Mucosa of rectum (tissue), 2 donors: ENCODE measurements around the gene BAIAP2.
"Not testable (repeated sequence)": the region's sequence is repeated elsewhere in the genome, so short reads cannot be mapped to it uniquely, and the experiment has no call there.

Experiments used
- H3K27ac ChIP-seq, 2 donors: one replicate each; pipeline ENCODE4 v1.7.0; 2013; ENCODE audit warnings: inconsistent platforms in 2 of 2, low read depth in 2 of 2, low read length in 2 of 2
- H3K27me3 ChIP-seq, 2 donors: one replicate each; pipeline ENCODE4 v1.7.0; 2013; ENCODE audit warnings: low read length in 2 of 2; ENCODE audit not compliant: control insufficient read depth in 2 of 2, insufficient read depth in 2 of 2
- H3K36me3 ChIP-seq, 2 donors: one replicate each; pipeline ENCODE4 v1.7.0; 2013; ENCODE audit warnings: low read length in 2 of 2; ENCODE audit not compliant: control insufficient read depth in 2 of 2, insufficient read depth in 2 of 2
- H3K4me1 ChIP-seq, 2 donors: one replicate each; pipeline ENCODE4 v1.7.0; 2013; ENCODE audit warnings: low read length in 2 of 2, mild to moderate bottlenecking in 1 of 2; ENCODE audit not compliant: control insufficient read depth in 2 of 2, insufficient read depth in 2 of 2
- H3K4me3 ChIP-seq, 2 donors: one replicate each; pipeline ENCODE4 v1.7.0; 2013; ENCODE audit warnings: low read length in 2 of 2
- H3K9ac ChIP-seq, 2 donors: one replicate each; pipeline ENCODE4 v1.7.0; 2013; ENCODE audit warnings: low read length in 2 of 2, low read depth in 1 of 2, mild to moderate bottlenecking in 1 of 2
- H3K9me3 ChIP-seq, 2 donors: one replicate each; pipeline ENCODE4 v1.7.0; 2013; ENCODE audit warnings: low read length in 2 of 2; ENCODE audit not compliant: control insufficient read depth in 2 of 2
- donor health status: healthy.
- donor health status: Normal muscosa, but diverticular disease.

BAIAP2 gene

GRCh38 chr17:81012574-81013447 lies 22.1 kb upstream of the BAIAP2 start:
- no peaks in the 10 kb centered on the region for H3K36me3 ChIP-seq
- H3K27me3 ChIP-seq, result no peaks in the 10 kb centered on the region
- no peak overlapping the region for H3K4me3 ChIP-seq
- H3K27ac ChIP-seq, result no peak overlapping the region
- H3K4me1 ChIP-seq, result peaks cover 3 to 5% of the 10 kb centered on the region in 2 donors
- H3K9me3 ChIP-seq, result peaks cover 0 to 3% of the 10 kb centered on the region in 2 donors
- no peak overlapping the region for H3K9ac ChIP-seq

DNA sequence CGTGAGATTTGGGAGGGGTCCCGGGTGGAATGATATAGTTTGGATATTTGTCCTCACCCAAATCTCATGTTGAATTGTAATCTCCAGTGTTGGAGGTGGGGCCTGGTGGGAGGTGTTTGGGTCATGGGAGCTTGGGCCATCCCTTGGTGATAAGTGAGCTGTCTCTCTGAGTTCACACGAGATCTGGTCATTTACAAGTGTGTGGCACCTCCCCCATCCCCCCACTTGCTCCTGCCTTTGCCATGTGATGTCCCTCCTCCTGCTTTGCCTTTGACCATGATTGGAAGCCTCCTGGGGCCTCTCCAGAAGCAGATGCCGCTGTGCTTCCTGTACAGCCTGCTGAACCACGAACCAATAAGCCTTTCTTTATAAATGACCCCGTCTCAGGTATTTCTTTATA lies 21.3 kb upstream of the BAIAP2 start:
- H3K4me1 ChIP-seq, result peaks cover 10 to 12% of the 10 kb centered on the region in 2 donors
- H3K4me3 ChIP-seq, result no peak overlapping the region
- no peak overlapping the region for H3K9ac ChIP-seq
- H3K9me3 ChIP-seq, result peaks cover 0 to 3% of the 10 kb centered on the region in 2 donors
- H3K36me3 ChIP-seq, result no peaks in the 10 kb centered on the region
- H3K27ac ChIP-seq, result no peak overlapping the region
- H3K27me3 ChIP-seq, result no peaks in the 10 kb centered on the region

- Histone ChIP-seq H3K27ac (no peak overlapping the region), H3K4me1 (peaks cover 10 to 12% of the 10 kb centered on the region in 2 donors), H3K9ac (no peak overlapping the region), H3K36me3 (no peaks in the 10 kb centered on the region), H3K9me3 (peaks cover 0 to 3% of the 10 kb centered on the region in 2 donors), H3K4me3 (no peak overlapping the region), H3K27me3 (no peaks in the 10 kb centered on the region)
These were observed 19.8 kb upstream of the BAIAP2 start for GRCh38 chr17:81015136-81015535.

DNA sequence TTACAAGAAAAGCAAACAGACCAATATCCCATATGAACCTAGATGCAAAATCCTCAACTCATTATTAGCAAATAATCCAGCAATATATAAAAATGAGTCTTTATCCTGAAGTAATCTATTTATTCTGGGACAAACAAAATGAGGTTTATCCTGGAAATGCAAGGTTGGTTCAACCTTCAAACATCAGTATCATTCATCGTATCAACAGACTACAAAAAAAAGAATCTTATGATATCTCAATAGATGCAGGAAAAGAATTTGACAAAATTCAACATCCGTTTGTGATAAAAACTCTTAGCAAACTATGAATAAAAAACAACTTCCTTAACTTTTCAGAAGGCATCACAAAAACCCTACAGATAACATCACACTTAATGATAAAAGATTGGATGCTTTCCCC lies 18.4 kb upstream of the BAIAP2 start:
- Histone ChIP-seq H3K9ac (no peak overlapping the region), H3K27me3 (no peaks in the 10 kb centered on the region), H3K9me3 (no peaks in the 10 kb centered on the region), H3K27ac (no peak overlapping the region), H3K4me3 (no peak overlapping the region), H3K36me3 (no peaks in the 10 kb centered on the region), H3K4me1 (peaks cover 21 to 25% of the 10 kb centered on the region in 2 donors)

- H3K9me3 ChIP-seq, H3K4me3 ChIP-seq, H3K36me3 ChIP-seq, H3K27me3 ChIP-seq: not testable (repeated sequence)
- peak overlapping the region; percentile 82 to 89 for H3K27ac ChIP-seq
- H3K4me1 ChIP-seq, result peaks cover 22 to 26% of the 10 kb centered on the region in 2 donors
- H3K9ac ChIP-seq, result peak overlapping the region in 1 of 2 donors; percentile 74
These were observed 17.6 kb upstream of the BAIAP2 start for GRCh38 chr17:81017330-81017729.

DNA sequence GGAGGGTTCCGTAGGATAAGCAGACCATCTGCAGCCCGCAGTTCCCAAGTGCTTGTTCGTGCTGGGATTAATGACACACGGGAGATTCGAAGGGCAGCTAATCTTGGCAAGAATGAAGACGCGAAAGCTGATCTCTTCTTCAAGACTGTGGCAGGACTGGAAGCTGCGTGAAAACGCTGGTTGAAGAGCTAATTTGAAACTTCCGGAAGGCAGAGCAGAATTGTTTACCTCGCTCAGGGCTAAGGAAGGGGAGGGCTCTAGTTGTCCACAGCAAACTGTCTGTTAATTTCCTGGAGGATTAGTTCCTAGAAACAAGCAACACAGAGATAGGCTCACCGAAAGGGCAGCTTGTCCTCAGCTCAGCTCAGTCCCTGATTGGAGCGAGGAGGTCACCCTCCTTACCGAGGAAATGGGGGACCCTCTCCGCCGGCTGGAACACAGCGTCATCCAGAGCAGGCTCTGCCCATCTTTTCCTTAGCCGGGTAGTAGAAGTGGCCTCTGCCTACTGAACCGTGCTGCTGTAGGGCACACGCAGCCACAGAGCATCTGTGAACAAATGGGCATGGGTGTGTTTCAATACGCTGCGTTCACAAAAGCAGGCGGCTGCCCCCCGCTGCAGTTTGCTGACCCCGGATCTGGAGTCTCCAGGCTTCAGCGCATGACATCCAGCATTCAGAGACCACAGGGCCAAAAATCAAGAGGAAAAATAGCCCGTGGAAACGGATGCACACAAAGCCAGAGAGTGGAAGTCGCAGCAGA lies 16.7 kb upstream of the BAIAP2 start:
- Histone ChIP-seq H3K9me3 (no peaks in the 10 kb centered on the region), H3K36me3 (no peaks in the 10 kb centered on the region), H3K27me3 (no peaks in the 10 kb centered on the region), H3K9ac (peak overlapping the region; percentile 66 to 74), H3K4me3 (peak overlapping the region; percentile 68 to 71), H3K27ac (peak overlapping the region; percentile 82 to 89), H3K4me1 (peaks cover 22 to 26% of the 10 kb centered on the region in 2 donors)

DNA sequence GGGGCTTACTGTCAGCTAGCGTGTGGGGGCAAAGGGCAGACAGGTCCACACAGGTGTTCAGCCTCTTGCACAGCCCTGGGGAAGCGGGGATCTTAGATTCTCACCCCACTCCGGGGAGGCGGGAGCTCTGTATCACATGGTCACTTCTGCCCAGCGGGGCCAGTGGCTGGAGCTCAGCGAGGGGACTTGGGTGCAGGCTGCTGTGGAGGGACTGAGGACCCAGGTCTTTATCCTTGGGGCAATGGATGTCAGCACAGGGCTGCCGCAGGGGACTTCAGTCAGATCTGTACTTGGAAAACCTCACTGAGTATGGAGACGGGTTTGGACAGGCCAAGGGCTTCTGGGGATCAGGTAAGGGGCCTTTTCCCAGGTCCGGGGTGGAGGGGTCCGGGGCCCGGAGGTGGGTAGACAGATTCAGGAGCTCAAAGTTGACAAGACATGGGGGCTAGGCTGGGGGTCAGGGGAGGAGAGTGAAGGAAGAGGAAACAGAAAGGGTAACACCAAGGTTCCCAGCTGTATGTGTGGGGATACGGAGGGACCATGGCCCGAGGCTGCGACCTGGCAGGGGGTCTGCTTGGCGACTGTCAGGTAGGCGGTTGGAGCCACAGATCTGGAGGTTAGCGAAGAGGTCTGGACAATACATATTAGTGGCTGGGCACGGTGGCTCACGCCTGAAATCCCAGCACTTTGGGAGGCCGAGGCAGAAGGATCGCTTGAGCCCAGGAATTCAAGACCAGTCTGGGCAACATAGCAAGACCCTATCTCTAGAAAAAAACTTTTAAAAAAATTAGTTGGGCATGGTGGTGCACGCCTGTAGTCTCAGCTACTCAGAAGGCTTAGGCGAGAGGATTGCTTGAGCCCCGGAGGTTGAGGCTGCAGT lies 15.1 kb upstream of the BAIAP2 start:
- no peak overlapping the region for H3K27ac ChIP-seq
- H3K9ac ChIP-seq, result no peak overlapping the region
- H3K9me3 ChIP-seq, result no peaks in the 10 kb centered on the region
- H3K36me3 ChIP-seq, result no peaks in the 10 kb centered on the region
- H3K27me3 ChIP-seq, result no peaks in the 10 kb centered on the region
- H3K4me3 ChIP-seq, result no peak overlapping the region
- peaks cover 22 to 30% of the 10 kb centered on the region in 2 donors for H3K4me1 ChIP-seq

DNA sequence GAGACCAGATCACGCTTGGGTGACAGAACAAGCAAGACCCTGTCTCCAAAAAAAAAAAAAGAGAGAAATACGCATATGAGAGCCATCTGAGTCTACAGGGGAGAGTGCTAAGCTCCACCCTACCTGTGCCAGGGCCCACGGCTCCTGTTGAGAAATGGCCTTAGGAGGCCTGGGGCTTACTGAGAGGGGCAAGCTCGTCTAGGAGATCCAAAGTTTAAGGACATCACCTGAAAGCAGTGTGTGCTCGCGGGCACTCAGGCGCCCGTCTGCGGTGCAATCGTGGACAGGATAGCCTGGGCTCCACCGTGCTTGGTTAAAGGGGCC lies 14.5 kb upstream of the BAIAP2 start:
- peaks cover 22 to 30% of the 10 kb centered on the region in 2 donors for H3K4me1 ChIP-seq
- peak overlapping the region; percentile 75 to 77 for H3K27ac ChIP-seq
- no peaks in the 10 kb centered on the region for H3K36me3 ChIP-seq
- no peaks in the 10 kb centered on the region for H3K27me3 ChIP-seq
- H3K4me3 ChIP-seq, result no peak overlapping the region
- H3K9me3 ChIP-seq, result no peaks in the 10 kb centered on the region
- H3K9ac ChIP-seq, result peak overlapping the region in 1 of 2 donors; percentile 75

DNA sequence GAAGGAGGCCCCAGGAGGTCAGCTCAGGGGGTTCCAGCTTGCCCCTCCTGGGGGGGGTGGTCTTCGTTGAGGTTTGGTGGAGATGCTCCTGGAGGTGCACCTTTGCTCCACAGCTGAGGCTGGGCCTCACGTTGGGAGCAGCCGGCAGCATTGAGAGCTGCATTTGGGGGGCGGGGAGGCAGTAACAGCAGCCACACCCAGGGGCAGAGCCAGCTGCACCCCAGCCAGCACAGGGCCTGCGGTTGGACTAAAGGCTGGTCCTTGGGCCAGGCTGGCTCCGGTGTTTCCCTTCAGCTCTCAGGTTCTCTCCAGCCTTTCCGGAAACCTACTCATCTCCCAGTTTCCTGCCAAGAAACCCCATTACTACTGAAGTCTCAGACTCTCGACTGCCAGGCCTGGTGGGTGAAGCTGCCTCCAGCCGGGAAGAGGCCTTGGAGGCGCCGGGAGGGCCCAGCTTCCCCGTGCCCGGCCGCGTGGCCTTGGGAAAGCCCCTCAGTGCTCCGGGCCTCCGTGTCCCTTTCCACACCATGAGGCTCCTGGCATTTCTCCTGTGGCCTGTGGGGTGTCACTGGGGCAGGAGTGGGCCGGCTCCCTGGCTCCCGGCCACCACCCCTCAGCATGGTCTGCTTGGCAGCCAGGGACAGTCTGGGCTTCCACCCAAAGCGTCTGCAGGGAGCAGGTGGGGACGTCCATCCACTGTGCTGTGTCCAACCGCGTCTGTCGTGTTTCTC lies 14.0 kb upstream of the BAIAP2 start:
- H3K4me1 ChIP-seq, result peaks cover 22 to 30% of the 10 kb centered on the region in 2 donors
- peak overlapping the region; percentile 49 to 75 for H3K9ac ChIP-seq
- peak overlapping the region in 1 of 2 donors; percentile 12 for H3K4me3 ChIP-seq
- H3K27me3 ChIP-seq, result no peaks in the 10 kb centered on the region
- no peaks in the 10 kb centered on the region for H3K36me3 ChIP-seq
- no peaks in the 10 kb centered on the region for H3K9me3 ChIP-seq
- peak overlapping the region; percentile 75 to 77 for H3K27ac ChIP-seq
